ENCODE results near the gene TRMU.

Gene TRMU

DNA sequence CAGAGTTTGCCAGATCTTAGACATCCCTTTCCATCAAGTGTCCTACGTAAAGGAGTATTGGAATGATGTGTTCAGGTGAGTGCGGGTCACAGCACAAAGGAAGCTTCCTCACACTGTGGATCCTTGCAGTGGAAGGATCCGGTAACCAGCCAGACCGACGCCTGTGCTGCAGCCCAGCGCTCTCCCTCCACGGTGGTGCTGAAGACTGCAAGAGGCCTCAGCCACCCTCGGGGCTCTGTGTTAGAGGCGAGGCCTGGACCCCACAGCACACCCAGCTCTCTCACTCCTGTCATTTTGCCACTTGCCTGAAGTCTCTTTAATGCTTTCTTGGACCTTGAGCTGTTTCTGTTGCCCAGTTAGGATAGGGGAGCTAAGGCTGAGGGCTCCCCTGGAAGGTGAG lies 2.4 kb downstream of the TRMU start:
- FAIRE-seq = no peak

DNA sequence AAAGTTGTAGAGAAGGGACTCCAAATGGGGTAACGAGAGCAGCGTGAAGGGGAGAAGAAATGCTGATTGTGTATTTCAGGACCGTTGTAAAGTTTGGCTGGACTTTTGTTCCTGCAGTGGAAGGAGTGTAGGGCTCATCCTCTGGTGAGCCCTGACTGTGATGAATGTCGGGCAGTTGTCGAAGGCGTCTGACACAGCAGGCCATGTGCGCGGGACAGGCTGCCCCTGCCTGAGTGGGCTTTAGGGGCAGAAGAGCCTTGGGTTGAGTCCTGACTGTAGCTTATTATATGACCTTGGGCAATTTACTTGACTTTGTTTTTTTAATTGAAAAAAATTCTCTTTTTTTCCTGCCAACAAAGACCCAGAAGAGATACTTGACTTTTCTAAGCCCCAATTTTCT lies 3.1 kb downstream of the TRMU start:
- no peak for FAIRE-seq

DNA sequence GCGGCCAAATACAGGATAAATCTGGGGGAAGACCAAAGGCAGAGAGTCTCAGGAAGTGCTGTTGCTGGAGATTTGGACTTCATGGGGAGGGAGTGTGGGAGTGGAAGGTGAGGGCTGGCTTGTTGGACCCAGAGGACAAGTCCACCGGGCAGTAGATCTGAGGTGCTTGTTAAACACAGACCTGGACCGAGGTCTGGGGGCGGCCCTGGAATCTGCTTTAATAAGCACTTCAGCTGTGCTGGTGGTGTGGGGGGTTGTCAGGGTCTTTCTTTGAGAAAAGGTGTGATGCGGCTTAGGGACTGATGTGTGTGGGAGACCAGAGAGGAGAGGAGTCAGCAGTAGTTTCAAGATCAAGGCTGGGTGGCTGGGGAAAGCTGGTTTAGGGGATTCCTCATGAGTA lies 4.4 kb downstream of the TRMU start:
- FAIRE-seq = no peak

DNA sequence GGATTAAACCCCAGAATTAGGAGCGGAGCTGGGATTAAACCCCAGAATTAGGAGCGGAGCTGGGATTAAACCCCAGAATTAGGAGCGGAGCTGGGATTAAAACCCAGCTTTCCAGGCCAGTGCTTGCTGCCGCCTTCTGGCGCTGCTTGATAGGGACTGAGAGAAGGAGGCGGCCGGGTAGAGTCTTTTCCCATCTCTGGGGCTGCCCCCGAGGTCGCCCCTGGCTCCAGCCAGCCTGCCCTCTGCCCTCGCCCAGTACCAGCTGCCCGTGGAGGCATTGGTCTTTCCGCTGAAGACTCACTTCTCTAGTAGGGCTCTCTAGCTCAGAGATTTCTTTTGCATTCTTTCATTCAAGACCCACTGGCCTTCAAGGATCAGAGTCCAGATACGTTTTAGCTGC lies 5.2 kb downstream of the TRMU start:
- FAIRE-seq = no peak

DNA sequence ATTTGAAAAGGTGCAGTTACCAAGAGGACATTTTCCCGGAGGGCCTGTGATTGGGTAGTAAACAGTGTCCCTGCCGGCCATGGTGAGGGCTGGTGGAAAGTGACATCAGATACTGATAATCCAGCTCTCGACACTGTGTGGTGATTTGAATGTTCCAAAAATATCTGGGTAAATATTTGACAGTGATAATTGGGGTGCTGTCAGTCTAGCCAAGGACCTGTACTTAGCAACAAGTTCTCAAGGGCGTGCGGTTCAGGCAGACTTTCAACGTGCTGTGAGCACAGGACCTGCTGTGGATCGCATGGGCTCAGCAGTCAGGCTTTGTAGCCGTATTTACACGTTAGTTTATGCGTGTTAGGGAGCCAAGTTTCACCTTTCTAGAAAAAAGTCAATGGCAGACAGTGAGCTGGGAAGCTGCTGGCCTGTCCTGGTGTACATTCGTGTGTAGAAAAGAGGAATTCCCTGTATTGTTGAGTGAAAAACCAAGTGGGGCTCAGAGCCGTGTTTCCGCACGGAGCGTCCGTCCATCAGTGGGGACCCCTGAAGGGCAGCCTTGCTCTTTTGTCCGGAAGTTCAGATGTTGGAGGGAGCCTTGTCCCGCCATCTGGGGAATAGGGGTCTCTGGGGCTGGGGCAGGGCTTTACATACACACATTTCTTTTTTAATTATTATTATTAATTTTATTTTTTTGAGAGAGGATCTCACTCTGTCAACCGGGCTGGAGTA lies 11.3 kb downstream of the TRMU start:
- no peak for FAIRE-seq

DNA sequence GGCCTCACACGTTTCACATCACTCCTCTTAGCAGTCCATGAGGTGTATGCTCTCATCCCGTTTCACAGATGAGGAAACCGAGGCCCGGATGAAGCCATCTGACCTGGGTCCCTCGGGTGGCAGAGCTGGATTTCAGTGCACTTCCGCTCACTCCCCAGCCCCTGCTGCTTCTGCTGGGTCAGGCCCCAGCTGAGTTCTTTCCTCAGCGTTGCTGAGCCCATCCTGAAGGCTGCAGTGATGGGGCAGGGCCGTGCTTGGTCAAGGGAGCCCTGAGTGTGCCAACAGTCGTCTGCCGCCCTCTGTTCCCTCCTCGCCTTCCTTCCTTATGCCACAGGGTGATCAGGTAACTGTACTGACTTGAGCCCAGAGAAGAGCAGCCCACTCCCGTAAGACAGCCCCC lies 12.1 kb downstream of the TRMU start:
- FAIRE-seq = no peak

DNA sequence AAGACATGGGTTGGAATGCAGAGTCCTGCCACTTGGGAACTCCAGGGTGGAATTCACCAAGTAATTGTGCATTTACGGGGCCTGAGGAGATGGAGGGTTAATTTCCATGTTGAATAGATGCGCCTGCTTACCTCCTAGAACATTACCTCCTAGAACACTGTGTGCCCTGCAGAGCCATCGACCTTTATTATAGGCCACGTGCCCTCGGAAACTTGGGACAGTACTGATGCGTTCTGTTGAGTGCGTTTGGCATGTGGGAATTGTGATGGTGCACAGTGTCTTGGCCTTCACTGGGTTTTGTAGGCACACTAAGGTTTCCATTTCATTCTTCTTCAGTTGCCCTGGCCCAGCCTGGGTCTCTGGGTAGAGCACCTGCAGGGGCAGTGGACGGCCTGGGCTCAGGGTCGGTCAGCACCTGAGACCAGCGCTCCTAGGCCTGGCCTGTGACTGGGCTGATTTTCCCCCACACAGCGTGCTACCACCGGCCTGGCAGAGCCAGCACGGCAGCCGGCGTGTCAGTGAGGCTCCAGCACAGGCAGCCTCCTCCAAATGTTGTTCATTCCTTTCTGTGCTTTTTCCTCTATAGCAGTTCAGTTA lies 12.7 kb downstream of the TRMU start:
- FAIRE-seq = no peak

DNA sequence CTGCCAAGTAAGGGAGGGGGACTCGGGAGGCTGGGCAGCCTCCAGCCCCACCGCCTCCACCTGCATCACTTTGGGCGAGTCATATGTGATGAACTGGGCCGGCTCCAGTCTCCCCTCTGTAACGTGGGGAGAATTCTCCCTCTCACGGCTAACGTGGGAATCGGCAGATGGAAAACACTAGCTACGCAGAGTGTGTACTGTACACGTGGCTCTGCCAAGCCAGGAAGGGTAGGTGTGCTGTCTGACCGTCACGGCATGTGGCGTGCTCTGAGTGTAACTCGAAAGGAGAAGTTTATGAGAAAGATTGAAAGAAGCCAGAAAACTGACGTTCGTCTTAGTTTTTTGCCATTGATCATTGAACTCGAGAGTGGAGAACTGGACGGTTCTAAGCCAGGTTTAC lies 13.7 kb downstream of the TRMU start:
- FAIRE-seq = no peak

DNA sequence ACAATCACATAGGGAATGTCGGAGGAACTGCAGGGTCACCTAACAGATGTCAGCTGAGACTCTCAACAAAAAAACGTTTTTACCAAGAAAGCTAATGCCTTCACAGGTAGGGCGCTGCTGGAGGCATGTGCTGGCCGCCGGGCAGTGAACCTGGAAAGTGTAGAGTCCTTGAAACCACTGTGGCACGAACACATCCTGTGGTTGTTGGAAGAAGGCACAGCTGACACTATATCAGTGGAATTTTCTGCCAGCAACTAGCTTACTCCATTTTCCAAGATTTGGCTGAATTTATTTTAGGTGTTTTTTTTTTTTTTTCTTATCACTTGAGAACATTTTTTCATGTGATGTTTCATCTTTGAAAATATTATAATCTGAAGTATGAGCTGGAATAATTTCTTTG lies 14.2 kb downstream of the TRMU start:
- FAIRE-seq = no peak

DNA sequence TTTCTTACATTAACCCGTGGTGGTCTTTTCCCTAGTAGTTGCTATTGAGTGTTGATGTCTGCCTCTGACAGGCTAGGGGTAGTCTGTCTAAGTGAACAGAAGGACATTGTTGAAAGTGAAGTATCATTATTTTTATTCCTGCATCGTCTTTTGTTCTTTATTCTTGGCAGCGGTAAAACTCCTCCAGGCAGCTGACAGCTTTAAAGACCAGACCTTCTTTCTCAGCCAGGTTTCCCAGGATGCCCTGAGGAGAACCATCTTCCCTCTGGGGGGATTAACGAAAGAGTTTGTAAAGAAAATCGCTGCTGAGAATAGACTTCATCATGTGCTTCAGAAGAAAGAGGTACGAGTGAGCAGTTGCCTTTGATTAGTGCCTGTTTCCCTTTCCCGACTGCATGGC lies 14.6 kb downstream of the TRMU start:
- FAIRE-seq = no peak

DNA sequence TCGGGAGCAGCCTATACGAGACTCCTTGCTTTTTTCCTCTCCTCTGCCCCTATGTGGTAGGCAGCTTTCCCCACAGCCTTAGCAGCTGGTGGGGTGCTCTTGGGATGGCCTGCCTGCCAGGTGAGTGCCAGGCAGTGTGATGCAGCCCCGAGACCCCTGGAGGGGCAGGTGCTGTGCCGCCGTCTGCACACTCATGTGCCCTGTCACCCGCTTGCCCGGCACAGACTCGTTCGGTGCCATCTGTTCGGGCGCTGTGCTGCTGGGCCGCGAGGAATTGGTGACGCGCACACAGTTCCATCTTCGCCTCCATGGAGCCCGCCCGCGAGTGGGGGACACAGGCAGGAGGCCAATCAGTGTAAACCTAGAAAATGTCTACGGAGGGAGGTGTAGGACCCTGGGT lies 15.1 kb downstream of the TRMU start:
- FAIRE-seq = no peak

DNA sequence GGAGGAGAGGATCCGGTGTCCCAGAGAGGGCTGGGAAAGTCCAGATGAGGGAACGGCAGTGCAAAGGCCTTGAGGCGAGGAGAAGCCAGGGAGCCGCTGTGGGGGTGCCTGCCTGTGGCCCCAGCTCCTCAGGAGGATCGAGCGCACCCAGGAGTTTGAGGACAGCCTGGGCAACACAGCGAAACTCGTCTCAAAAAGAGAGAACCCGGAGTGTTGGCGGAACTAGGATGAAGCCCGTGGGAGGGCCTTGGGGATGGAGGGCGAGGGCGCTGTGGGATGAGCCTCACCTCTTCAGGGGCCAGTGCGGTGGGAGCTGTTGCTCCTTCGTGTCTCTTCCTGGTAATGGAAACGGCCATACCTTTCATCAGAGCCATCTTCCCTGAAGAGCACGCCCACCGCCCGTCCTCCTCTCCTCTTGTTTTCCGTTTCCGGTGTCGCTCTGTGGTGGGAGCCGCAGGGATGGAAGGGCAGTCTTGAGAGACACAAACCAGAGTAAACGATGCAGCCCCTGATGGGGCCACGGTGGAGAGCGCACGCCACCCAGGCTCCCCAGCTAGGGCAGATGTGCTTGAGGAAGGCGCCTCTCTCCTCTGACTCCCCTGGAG lies 15.7 kb downstream of the TRMU start:
- no peak for FAIRE-seq

DNA sequence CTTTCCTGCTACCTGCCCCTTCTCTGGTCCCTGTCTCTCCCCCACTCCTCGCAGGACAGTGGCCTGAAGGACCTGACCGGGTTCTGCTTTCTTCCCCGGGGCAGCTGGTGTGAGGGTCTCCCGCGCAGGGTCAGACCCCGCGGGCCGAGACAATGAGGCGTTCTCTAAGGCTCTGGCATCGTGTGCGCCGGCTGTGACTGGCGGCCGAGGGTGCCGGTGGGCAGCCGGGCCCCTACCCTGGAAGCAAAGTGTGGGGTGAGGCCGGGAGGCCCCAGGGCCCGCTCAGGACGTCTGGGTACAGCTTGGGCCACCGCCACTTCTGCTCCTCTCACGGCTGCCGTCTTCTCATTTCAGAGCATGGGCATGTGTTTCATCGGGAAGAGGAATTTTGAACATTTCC lies 16.3 kb downstream of the TRMU start:
- no peak for FAIRE-seq

DNA sequence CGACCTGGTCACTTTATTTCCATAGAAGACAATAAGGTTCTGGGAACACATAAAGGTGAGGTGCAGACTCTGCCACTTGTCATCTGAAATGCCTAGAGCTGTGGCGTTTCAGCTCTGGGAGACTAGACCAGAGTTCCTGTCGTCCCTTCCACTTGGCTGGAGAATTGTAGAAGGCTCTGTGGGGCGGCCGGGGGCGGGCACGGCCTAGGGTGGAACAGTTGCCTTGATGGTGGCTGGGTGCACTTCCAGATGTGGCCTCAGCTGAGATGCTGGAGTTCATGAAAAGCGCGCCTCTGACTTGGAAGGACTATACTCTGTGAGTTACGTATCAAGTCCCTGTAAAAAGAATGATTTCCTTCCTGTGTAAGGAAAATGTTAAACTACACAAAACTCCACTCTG lies 16.8 kb downstream of the TRMU start:
- FAIRE-seq = no peak

DNA sequence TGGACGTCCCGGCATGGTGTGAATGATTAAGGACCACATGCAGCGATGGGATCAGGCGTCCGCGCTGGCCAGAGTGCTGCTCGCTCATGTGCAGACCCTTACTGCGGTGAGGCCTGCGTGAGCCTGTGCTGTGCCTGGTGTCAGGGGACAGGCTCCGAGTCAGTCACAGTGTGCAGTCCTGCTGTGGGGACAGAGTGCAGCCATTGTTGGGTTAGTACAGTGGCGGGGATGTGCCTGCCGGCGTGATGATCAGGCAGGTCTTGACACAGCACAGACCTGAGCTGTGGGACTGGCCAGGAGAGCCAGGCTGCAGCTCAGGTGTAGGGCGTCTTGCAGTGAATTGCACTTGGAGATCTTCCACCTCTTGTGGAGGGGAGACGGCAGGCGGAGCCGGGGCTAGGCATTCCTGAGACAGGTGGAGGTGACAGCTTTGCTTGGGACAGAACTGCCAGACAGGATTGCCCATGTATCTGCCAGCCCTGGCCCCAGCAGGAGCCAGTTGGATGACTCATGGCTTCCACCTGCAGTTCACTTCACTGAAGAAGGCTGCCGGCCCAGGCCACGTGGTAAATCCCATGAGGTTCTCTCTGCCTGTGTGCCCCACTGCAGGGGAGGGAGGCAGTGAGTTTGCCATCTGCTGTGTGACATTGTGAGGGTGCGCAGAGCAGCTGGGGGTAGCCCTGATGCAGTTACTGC lies 17.3 kb downstream of the TRMU start:
- no peak for FAIRE-seq

DNA sequence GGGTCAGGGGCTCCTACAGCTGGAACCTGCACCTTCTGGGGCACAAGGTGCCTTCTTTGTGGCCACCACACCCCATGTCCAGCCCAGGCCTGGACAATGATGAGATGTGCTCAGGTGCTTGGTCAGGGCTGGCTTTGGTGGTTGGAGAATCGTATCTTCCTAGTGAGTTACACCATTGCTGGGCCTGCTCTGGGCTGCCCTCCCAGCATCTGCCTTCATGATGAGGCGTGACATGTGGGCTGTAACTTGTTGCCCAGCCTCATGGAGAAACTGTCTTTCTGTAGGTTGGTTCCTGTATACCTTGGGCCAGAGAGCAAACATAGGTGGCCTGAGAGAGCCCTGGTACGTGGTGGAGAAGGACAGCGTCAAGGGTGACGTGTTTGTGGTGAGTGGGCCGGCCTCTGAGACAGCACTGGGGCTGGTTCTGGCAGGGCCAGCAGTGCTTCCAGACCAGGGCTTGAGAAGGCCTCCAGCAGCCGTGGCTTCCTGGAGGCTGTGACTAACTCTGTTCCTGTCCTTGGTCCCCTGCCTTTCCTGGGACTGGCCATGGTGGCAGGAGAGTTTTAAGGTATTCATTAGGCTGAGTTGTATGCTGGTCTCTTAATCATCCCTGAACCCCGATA lies 18.1 kb downstream of the TRMU start:
- no peak for FAIRE-seq

DNA sequence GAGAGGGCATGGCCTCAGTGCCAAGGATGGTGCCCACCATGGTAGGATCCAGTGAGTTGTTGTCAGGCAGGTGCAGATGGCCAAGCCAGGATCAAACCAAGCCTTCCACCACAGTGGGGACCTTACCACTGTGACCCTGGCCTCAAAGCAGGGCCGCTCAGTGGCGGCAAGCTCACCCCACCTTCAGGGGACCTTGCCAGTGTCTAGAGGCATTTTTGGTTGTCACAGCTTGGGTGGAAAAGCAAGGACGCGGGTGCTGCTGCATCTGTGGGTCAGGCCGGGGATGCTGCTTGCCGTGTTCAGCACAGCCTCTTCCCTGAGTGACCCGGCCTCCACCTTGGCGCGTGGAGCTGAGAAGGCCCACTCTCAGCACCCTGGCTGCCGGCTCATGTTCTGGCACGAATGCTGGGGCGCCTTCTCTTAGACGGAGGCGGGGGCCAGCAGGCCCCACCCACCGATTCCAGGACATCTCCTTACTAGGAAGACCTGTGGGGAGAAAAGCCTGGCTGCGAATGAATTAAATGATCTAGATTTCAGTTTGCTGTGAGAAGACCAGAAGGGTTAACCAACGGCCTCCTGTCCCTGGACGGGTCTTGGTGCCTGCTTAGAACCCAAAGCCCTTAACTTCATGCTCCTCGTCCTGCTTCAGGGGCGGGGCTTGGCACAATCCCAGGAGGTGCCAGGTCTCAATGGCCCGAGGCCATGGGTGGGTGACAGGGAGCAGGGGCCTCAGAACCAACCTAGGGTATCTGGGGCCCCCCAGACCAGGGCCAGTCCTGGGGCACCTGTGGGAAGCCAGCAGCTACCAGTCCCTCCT lies 18.9 kb downstream of the TRMU start:
- FAIRE-seq = no peak

DNA sequence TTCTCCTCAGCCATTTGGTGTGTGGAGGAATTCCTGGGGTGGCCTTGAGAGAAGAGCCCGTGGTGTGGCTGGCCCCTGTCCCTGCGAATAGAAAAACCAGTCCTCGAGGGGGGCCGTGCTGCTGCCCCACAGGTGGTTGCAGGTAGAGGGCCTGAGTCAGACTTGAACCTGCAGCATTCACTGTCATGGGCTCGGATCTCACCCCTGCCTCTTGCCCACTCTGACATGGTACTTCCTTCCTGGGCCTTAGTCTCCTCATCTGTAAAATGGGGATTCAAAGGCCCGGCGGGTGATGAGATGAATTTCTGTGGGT lies 19.4 kb downstream of the TRMU start:
- no peak for FAIRE-seq

DNA sequence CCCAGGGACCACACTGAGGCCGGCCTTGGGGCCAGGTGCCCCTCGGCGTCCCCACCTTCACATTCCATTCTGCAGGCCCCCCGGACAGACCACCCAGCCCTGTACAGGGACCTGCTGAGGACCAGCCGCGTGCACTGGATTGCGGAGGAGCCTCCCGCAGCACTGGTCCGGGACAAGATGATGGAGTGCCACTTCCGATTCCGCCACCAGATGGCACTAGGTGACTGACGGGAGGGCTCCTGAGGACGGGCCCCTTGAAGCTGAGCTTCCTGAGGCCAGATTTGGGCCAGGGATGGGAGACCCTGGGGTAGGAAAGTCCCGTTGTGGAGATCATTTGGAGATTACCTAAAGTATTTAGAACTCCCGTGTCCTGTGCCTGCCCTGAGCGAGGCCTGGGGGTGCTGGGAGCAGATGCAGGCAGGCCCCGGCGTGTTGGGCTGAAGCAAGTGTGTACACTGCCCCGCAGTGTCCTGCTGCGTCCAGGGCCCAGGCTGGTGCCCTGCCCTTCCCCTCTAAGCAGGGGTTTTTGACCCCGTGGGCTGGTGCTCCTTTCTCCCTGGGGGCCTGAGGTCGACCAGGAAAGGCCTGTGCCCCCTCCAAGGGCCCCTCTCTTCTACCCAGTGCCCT lies 20.0 kb downstream of the TRMU start:
- FAIRE-seq = no peak

DNA sequence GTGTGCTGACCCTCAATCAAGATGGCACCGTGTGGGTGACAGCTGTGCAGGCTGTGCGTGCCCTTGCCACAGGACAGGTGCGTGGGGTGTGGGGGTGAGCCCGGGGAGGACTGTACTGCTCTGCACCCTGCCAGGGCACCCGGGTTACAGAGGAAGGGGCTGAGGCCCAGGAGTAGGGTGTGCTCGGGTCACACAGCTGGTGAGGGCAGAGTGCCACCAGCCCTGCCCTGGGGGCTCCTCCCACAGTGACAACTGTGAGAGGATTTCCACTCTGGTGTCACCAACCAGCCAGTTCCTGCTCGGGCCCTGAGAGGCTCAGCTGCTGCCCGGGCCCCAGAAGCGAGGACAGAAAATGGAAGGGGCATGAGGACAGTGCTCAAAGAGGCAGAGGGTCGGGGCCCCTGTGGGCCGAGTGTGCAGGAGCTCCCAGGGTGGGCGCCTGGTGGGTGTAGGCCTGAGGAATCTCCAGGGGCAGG lies 20.5 kb downstream of the TRMU start:
- no peak for FAIRE-seq

DNA sequence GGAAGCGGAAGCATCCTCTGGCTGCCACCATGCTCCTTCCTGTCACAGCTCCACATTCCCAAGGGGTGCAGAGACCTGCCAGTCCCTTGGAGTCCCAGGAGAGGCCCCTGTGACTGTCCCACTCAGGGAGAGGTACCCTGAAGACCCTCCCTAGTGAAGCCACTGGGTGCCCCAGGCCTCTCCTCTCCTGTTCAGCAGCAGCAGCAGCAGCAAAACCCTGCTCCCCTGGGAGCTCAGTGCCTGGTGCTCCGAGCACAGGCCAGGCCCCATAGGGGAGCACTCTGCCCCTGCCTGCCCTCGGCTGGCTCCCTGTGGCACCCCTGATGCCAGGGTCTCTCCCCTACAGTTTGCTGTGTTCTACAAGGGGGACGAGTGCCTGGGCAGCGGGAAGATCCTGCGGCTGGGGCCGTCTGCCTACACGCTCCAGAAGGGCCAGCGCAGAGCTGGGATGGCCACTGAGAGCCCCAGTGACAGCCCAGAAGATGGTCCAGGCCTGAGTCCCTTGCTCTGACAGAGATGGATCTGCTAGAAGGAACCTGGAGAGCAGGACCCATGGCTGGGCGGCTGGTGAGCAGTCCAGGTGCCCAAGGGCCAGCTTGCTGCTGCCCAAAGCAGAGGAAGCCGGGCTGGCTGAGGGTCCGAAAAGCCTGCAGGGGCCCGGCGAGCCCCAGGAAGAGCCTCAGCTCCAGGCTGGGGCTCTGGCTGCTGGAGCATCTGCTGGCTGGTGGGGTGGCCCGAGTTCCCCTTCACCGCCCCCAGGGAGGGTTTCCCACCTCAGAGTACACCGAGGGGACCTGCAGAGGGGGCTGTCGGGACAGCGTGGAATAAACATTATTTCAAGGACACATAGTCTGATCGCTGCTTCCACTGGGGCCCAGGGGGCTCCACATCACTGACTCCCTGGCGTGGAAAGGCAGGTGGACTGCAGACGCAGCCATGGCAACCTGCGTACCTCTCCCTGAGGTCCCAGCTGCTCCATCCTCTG lies 21.3 kb downstream of the TRMU start:
- no peak for FAIRE-seq

Data from G401.6 (cell line).